SHP77 (cell line): ENCODE data around the gene CERK.

ENCODE experiments used
- DNase-seq, 2 experiments: peaks; one replicate each; lab custom pipeline; 2025; lab: John Stamatoyannopoulos, UW

CERK gene

DNA sequence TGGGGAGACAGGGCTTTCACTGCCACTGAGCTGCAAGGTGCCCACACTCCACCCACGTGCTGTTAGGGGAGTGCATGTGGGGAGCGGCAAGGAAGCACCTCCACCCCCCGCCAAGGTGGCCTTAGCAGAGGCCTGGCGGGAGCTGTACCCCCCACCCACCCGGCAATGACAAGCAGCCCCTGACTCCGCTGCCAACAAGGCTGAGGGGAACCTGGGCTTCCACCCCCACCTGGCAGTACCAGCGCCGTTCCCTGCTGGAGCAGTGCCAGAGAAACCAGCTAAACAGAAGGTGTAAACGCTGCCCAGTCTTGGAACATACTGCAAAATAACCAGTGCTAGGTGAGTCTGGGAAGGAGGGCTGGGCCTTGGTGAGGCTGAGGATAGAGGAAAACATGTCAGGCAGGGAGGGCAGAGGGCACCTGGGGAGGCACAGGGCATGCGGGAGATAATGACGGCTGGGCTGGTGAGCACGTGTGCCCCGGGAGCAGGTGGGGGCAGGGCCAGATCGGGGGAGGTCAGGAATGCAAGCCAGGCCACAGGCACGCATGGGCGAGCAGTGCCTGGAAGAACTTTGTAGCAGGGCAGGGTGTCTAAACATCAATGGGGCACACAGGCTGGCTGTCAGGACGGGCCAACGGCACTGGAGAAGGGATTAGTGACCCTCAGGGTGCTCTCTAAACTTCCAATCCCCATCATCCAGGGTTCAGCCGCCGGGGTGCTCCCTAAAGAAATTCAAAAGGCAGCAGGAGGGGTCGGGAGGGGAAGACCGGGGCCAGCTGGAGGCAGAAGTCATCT is 6.6 kb downstream of the CERK start:
- peak; percentile 39 to 57 for DNase-seq

DNA sequence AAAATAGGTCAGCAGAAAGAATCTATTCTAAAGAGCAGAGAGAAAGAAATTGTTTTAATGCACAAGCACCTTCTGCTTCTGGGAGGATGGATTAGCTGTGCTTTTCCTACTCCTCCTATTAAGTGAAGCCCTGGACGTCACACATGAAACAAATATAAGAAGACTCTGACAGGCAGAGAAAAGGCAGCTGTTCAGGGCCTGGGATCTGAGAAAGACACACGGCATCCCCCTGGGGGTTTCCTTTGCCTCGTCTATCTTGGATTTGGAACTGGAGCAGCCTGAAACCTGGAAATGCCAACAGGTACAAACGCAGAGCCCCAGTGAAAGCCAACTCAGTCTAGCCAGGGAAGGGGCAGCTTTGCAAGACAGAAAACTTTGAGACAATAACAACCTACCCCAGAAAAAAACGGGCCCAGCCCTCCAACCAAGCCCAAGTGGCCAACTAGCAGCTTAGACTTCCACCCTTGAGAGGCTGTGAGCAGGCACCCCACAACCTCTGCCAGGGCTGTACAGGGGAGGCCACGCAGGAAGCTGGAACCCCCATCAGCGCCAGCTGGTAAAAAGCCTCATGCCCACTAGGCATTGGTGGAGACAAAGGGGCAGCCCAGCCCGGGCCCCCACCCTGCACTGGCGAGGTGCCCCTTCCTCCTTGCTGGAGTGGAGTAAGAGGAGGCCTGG is 7.3 kb downstream of the CERK start:
- no peak for DNase-seq

GRCh38 chr22:46728470-46728869 is 9.6 kb downstream of the CERK start:
- no peak for DNase-seq

DNA sequence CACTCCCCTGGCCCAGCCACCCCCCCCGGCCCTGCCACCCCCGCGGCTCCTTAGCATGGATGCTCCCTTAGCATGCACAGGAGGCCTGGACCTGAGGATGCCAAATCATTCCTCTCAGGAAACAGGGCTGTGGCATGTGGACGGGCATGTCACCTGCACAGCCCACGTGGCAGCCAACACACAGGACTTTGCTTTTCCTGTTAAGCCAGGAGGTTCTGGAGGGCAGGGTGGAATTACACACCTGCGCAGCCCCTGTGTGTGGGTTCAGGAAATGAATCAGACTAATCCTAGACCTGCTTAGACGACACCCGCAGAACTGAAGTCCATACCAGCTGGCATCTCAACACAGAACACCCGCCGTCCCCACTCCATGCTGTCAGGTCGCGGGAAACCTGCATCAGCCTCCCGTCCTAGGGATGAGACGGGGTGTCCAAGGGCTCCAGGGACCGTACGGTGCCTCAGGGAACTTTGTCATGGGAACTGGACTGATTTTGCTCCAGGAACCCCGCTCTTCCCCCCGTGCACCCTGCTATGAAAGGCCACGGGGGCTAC is 10.2 kb downstream of the CERK start:
- DNase-seq, result no peak

GRCh38 chr22:46726986-46727317 is 11.1 kb downstream of the CERK start:
- DNase-seq, result no peak

GRCh38 chr22:46726066-46726985 is 11.7 kb downstream of the CERK start:
- DNase-seq, result peak; percentile 65 to 66

DNA sequence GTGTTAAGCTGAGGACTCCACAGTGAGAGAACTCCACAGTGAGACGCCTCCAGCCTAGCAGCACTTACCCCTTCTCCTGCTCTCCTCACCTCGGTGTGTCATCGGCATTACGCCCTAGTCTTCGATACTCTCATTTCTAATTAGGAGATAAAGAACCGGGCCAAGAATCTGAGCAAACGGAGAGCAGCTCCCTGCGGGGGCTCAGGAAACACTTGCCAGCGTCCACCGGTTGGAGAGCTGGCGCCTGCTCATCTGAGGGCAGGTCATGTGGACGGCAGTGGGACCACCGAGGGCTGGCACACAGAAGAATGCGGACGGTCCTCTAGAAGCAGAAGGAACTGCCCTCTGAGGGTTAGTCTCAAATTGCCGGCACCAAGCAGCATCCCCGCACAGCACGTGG is 13.0 kb downstream of the CERK start:
- DNase-seq, result no peak

GRCh38 chr22:46723882-46724281 is 14.2 kb downstream of the CERK start:
- no peak for DNase-seq

GRCh38 chr22:46721501-46722085 is 16.5 kb downstream of the CERK start:
- DNase-seq, result no peak

- DNase-seq, result no peak
These were observed 18.1 kb downstream of the CERK start for GRCh38 chr22:46719921-46720320.

DNA sequence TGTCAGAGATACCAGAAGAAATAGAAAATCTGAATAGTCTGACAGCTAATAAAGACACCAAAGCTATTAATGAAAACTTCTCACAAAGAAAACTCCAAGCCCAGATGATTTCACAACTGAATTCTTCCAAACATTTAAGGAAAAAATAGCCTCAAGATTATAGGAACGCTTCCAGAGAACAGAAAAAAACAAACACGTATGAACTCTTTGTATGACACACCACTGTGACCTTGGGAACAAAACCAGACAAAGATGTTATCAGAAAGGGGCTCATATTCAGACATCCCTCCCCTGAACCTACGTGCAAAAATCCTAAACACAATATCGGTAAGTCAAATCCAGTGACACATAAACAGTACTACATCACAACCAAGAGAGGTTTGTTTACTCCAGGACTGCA is 23.5 kb downstream of the CERK start:
- no peak for DNase-seq

- DNase-seq, result no peak
These were observed 25.8 kb downstream of the CERK start for GRCh38 chr22:46712288-46712687.

DNA sequence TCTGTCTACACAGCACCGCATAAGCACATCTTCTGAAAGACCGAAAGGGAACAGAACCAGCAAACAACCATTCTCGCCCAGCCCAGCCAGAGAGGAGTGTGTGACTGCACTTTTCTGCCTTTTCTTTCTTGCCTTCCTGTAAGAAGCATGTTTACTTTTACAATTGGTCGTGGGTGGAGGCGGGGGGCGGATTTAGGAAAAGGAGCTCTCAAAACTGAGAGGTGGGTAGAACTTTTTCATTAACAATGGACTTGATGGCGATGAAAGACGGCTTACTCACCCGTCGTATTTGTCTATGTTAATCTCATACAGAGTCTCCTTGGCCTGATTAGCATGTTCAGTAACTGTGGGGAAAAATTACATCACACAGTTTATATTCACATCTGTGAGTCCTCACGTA is 27.2 kb downstream of the CERK start:
- DNase-seq, result no peak

DNA sequence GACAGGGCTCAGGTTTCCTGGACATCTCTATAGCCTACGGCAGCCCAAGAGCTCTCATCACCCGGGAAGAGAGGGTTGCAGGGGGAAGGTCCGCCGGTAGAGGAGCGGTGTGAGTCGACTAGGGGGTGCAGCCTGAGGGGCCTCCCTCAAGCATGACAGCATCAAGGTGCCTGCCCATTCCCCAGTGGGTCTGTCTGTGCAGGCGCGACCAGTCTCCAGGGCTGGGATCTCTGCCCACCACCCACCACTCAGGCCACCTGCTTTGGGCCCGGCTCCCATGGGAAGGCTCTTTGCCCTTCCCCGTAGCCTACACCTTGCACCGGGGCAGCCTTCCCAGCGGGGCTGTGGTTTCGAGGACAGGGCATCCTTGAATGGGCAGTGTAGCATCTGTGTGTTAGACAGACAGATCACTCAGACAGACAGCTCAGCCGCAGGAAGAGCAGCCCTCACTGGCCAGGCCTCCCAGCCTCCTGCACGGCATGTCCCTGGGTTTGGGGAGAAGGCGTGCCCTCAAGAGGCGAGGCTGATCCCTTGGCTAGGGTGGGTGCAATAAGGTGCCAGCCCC is 29.2 kb downstream of the CERK start:
- no peak for DNase-seq

DNA sequence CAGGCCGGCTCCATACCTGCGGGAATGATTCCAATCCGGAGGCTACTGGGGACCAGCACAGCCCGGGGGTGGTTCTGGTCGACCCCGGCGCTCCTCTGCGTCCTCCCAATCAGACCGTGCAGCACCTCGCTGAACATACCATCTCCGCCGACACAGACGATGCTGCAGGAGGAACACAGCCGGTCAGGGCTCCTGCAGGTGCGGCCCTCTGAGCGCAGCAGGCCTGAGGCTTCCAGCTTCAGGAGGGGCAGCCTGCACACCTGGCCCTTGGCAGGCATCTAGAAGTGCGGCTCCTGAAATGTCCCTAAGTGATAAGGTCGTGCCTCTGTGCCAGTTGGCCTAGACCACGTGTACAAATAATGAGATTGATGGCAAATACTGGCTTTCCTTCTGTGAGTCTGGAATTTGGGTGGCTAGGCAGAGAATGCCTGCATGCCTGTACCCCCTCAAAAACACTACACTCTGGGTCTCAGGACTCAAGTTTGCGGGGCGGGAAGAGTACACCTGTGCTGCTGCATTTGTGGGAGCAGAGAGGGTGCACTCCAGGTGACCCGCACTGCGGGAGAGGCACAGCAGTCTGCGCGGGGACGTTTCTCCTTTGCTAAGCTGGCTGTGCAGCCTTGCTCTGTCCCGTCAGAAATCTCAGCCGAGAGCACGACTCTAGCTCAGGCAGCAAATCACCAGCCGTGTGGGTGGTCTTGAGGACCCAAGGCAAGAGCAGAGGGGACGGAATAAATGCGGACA is 30.1 kb downstream of the CERK start:
- no peak for DNase-seq

DNA sequence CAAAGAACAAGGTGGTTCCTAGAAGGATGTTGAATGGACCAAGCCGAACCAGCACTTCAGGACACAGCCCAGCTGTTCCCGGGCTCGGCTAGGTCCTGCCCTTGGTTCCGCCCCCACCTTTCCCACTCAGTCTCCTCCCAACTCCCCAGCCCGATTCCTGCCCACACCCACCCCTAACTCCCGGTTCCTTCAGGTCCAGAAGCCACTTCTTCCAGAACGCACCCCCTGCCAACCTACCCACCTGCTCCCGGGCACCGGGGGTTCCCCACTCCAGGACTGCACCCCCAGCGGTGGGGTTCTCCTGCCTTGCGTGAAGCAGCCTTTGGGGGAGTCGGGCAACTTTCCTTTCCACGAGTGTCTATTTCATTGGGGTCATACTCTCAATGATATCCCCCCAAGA is 30.7 kb downstream of the CERK start:
- no peak for DNase-seq

GRCh38 chr22:46706060-46706459 is 32.0 kb downstream of the CERK start:
- DNase-seq, result no peak

DNA sequence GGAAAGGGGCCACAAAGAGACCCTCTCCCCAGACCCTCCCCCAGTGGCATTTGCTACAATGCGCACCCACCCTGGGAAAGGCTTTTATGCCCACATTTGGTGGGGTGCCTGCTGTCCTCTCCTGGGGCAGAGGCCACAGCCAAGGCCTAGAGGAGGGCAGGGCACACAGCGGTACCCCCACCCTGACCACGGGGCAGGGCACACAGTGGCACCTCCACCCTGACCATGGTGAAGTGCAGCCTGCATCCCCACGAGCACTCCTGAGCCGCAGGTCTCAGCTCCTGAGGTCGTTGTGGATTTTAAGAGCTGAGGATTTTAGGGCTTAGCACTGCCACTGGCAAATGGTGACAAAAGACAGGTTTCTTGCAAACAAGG is 34.1 kb downstream of the CERK start:
- DNase-seq, result no peak

DNA sequence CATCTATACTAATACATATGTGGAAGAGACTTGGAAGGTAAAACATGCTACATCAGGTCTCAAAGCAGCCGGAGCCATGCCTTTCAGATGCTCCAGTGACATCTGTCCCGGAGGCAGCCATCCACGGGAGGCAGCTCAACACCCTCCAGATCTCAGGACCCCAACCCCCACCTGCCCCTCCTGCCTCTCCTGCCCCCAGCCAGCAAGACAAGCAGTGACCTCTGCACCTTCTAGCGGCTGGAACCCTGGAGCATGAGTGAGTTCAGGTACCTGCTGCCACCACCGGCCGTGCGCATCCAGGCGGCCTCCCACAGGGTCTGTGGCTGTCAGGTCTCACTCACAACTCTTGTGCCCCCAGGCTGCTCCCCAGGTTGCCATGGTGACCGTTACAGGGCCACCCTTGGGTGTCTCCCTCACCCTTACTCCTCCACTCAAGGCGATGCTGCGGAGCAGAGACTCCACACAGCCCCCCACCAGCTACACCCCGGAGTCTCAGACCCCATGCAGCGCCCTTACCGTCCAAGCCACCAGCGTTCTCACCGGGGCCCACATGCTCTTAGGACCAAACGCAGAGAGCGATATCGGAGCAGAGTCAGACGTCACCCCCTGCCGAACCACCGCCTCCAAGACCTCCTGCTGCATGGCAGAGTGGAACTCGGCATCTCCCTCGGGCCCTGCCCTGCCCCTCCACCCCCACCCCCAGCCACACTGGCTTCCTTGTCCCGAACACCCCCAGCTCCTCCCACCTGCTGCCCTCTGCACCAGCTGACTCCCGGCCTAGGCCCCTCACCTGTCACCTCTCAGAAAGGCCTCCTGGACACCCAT is 34.7 kb downstream of the CERK start:
- DNase-seq, result no peak

- DNase-seq, result no peak
These were observed 36.8 kb downstream of the CERK start for GRCh38 chr22:46701262-46701661.
